ENCODE measurements around the gene WNK1.
A peak's percentile ranks its signal among the peaks of the same experiment; 100 is the strongest.

The WNK1 gene

GRCh38 chr12:949453-950191 is 197.2 kb downstream of the WNK1 start, which contains the start of gene RAD52:
Gene RAD52 (minus strand): TSS chr12:949694. CDS start chr12:933058, 16,636 bp downstream.
- H3K4me3 ChIP-seq (replicated peaks; ENCODE audit: low read depth, low read length) = peak within 1 kb of the TSS; percentile 88
- peak; percentile 98 for DNase-seq (ENCODE audit: extremely low read depth, insufficient read length)
- no peaks in the 10 kb centered on the region for H3K36me3 ChIP-seq (ENCODE audit: control insufficient read depth, insufficient read depth, low read length)
- TF ChIP-seq CTCF (IDR thresholded peaks at IDR 0.05; ENCODE audit: insufficient read depth, low read length, poor library complexity, severe bottlenecking) = peak; percentile 89
- H3K27me3 ChIP-seq (replicated peaks; ENCODE audit: control insufficient read depth, insufficient read depth, low read length) = no peaks in the 10 kb centered on the region

GRCh38 chr12:951176-951575 is 198.8 kb downstream of the WNK1 start:
- Histone ChIP-seq H3K36me3 (ENCODE audit: control insufficient read depth, insufficient read depth, low read length) (no peaks in the 10 kb centered on the region), H3K27me3 (replicated peaks; ENCODE audit: control insufficient read depth, insufficient read depth, low read length) (no peaks in the 10 kb centered on the region), H3K4me3 (replicated peaks; ENCODE audit: low read depth, low read length) (no peak overlapping the region)
- TF ChIP-seq CTCF (IDR thresholded peaks at IDR 0.05; ENCODE audit: insufficient read depth, low read length, poor library complexity, severe bottlenecking) = no peak
- DNase-seq (ENCODE audit: extremely low read depth, insufficient read length) = no peak

GRCh38 chr12:953776-954175 is 201.4 kb downstream of the WNK1 start:
- no peaks in the 10 kb centered on the region for H3K36me3 ChIP-seq (ENCODE audit: control insufficient read depth, insufficient read depth, low read length)
- no peak for DNase-seq (ENCODE audit: extremely low read depth, insufficient read length)
- no peak overlapping the region for H3K4me3 ChIP-seq (replicated peaks; ENCODE audit: low read depth, low read length)
- no peak for TF ChIP-seq CTCF (IDR thresholded peaks at IDR 0.05; ENCODE audit: insufficient read depth, low read length, poor library complexity, severe bottlenecking)
- no peaks in the 10 kb centered on the region for H3K27me3 ChIP-seq (replicated peaks; ENCODE audit: control insufficient read depth, insufficient read depth, low read length)

GRCh38 chr12:954741-955140 is 202.4 kb downstream of the WNK1 start:
- no peaks in the 10 kb centered on the region for H3K36me3 ChIP-seq (ENCODE audit: control insufficient read depth, insufficient read depth, low read length)
- H3K27me3 ChIP-seq (replicated peaks; ENCODE audit: control insufficient read depth, insufficient read depth, low read length) = no peaks in the 10 kb centered on the region
- TF ChIP-seq CTCF (IDR thresholded peaks at IDR 0.05; ENCODE audit: insufficient read depth, low read length, poor library complexity, severe bottlenecking) = no peak
- DNase-seq (ENCODE audit: extremely low read depth, insufficient read length) = no peak
- no peak overlapping the region for H3K4me3 ChIP-seq (replicated peaks; ENCODE audit: low read depth, low read length)

GRCh38 chr12:955939-956338 is 203.6 kb downstream of the WNK1 start:
- Histone ChIP-seq H3K36me3 (ENCODE audit: control insufficient read depth, insufficient read depth, low read length) (no peaks in the 10 kb centered on the region), H3K27me3 (replicated peaks; ENCODE audit: control insufficient read depth, insufficient read depth, low read length) (no peaks in the 10 kb centered on the region), H3K4me3 (replicated peaks; ENCODE audit: low read depth, low read length) (no peak overlapping the region)
- no peak for TF ChIP-seq CTCF (IDR thresholded peaks at IDR 0.05; ENCODE audit: insufficient read depth, low read length, poor library complexity, severe bottlenecking)
- no peak for DNase-seq (ENCODE audit: extremely low read depth, insufficient read length)
